Smooth muscle cell of trachea (primary cell): ENCODE data around the gene OR13D1. TPM values are rescaled to one million over a fixed set of nuclear protein-coding genes. Genes with fewer than 3 reads are reported as not detected.

Experiments
- total RNA-seq: library from RNA; depleted of rRNA; stranded (reverse); fragments of >200 nt; gene quantifications from 2 replicates; pipeline ENCODE4 v1.2.1, GENCODE V29; 2014

The OR13D1 gene
- total RNA-seq, result not detected in 2 replicates

DNA sequence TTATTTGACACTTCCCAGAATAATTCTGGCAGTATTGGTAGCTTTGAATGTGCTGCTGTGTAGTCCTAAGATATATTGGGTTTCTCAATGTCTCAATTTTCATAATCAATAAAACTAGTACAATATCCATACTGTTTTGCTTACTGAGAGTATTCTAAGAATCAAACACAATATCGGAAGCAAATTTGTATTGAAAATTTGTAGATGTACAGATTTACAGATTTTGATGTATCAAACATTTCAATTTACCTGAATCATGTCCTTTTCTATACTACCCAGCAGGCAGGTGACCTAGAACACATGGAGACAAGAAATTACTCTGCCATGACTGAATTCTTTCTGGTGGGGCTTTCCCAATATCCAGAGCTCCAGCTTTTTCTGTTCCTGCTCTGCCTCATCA is at the start of gene OR13D1:
Gene OR13D1, plus strand, starts transcription at position 301 of the 400 bp plus-strand sequence. Its CDS starts 0 bp downstream, at position 301.

Other genes starting within 250 kb of the OR13D1 start
- gene OR13F1, start 190.3 kb upstream of the OR13D1 start, total RNA-seq, result not detected in 2 replicates
- gene OR13C4, start 167.3 kb upstream of the OR13D1 start, total RNA-seq, result not detected in 2 replicates
- gene OR13C3, start 157.7 kb upstream of the OR13D1 start, total RNA-seq, result not detected in 2 replicates
- gene OR13C8, start 125.3 kb upstream of the OR13D1 start, total RNA-seq, result not detected in 2 replicates
- gene OR13C5, start 95.1 kb upstream of the OR13D1 start, total RNA-seq, result not detected in 2 replicates
- 0.15 TPM in 1 of 2 replicates, not detected in the other for gene OR13C2, start 88.9 kb upstream of the OR13D1 start, total RNA-seq
- gene OR13C9, start 76.3 kb upstream of the OR13D1 start, total RNA-seq, result not detected in 2 replicates
- gene NIPSNAP3A, start 53.2 kb downstream of the OR13D1 start, total RNA-seq, result 25.1 and 37.8 TPM in 2 replicates
- 1.2 and 2.5 TPM in 2 replicates for gene NIPSNAP3B, start 69.6 kb downstream of the OR13D1 start, total RNA-seq
- 87.0 and 212 TPM in 2 replicates for gene ABCA1, start 233.6 kb downstream of the OR13D1 start, total RNA-seq